ENCODE results near the gene FAM76A.

DNA sequence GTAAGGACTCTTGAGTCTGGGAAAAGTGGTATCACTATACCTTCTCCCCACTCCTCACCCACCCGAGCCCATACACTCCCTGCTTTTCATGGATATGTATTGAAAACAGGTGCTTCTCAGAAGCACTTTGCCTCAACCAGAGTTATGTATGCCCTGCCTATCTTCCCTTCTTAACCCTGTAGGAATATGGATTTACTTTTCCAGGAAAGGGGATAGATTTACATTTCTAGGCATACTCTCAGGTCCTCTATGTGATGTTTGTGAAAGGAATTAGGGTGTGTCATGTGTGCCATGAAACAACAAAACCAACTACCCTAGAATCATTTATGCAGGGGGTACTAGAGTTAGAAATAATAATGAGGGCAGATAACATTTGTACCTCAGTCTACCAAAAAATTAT is 36.3 kb downstream of the FAM76A start:
- TF ChIP-seq, protein P1, sequence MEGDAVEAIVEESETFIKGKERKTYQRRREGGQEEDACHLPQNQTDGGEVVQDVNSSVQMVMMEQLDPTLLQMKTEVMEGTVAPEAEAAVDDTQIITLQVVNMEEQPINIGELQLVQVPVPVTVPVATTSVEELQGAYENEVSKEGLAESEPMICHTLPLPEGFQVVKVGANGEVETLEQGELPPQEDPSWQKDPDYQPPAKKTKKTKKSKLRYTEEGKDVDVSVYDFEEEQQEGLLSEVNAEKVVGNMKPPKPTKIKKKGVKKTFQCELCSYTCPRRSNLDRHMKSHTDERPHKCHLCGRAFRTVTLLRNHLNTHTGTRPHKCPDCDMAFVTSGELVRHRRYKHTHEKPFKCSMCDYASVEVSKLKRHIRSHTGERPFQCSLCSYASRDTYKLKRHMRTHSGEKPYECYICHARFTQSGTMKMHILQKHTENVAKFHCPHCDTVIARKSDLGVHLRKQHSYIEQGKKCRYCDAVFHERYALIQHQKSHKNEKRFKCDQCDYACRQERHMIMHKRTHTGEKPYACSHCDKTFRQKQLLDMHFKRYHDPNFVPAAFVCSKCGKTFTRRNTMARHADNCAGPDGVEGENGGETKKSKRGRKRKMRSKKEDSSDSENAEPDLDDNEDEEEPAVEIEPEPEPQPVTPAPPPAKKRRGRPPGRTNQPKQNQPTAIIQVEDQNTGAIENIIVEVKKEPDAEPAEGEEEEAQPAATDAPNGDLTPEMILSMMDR (IDR thresholded peaks at IDR 0.05), result no peak
- no peak for TF ChIP-seq POLR2A (IDR thresholded peaks at IDR 0.05)
- TF ChIP-seq EP300 (IDR thresholded peaks at IDR 0.05), result no peak

Measured in upper lobe of left lung (tissue), 4 donors.